Suprapubic skin (tissue), 4 donors: ENCODE measurements around the gene BTBD2. TPM values are rescaled to one million over a fixed set of nuclear protein-coding genes. Genes with fewer than 3 reads are reported as not detected.

Experiments used
- DNase-seq, 2 donors: peaks; one replicate each; pipeline ENCODE4 v3.0.0-alpha.2; 2019; ENCODE audit warnings: low spot score in 2 of 2
- H3K27ac ChIP-seq: fragments of 200-600 bp; sonication (generic); one replicate; pipeline ENCODE4 v1.5.1; 2019
- H3K27me3 ChIP-seq: fragments of 200-600 bp; sonication (generic); one replicate; pipeline ENCODE4 v1.5.1; 2019
- H3K36me3 ChIP-seq: fragments of 200-600 bp; sonication (generic); one replicate; pipeline ENCODE4 v1.5.1; 2019
- H3K4me1 ChIP-seq: fragments of 200-600 bp; sonication (generic); one replicate; pipeline ENCODE4 v1.5.1; 2019
- H3K4me3 ChIP-seq: fragments of 200-600 bp; sonication (generic); one replicate; pipeline ENCODE4 v1.5.1; 2019; ENCODE audit warnings: mild to moderate bottlenecking
- H3K9me3 ChIP-seq: fragments of 200-600 bp; sonication (generic); one replicate; pipeline ENCODE4 v1.5.1; 2019
- EP300 ChIP-seq: sonication (generic); formaldehyde crosslinking; IDR thresholded peaks from one replicate; pipeline ENCODE4 v1.6.1; 2017; ENCODE audit warnings: antibody characterized with exemption
- POLR2A ChIP-seq, 2 donors: fragments of 450-650 bp; IDR thresholded peaks; one replicate each; pipeline ENCODE4 v1.6.1; 2017; ENCODE audit warnings: antibody characterized with exemption in 2 of 2, mild to moderate bottlenecking in 2 of 2, moderate library complexity in 2 of 2
- POLR2AphosphoS5 ChIP-seq, 3 donors: sonication (generic); formaldehyde crosslinking; IDR thresholded peaks; one replicate each; pipeline ENCODE4 v1.6.1; 2017; ENCODE audit warnings: antibody characterized with exemption in 3 of 3
- WGBS: methylation state at CpG from one replicate; pipeline ENCODE4 v1.1.5; 2018; 5-methylcytosine and 5-hydroxymethylcytosine counted together
- total RNA-seq, 4 donors: library from RNA; depleted of rRNA; stranded (reverse); fragments of >200 nt; gene quantifications; one replicate each; pipeline ENCODE4 v1.1.0, GENCODE V29; 2016
- TF ChIP-seq, protein P1 (sequence below), 2 donors: fragments of 200-600 bp in 1 of 2; fragments of 450-650 bp in 1 of 2; sonication (generic) in 1 of 2; IDR thresholded peaks; one replicate each; pipeline ENCODE4 v1.5.1; 2016 to 2019; ENCODE audit warnings: antibody characterized with exemption in 2 of 2, mild to moderate bottlenecking in 1 of 2, moderate library complexity in 1 of 2

BTBD2 gene
- total RNA-seq, 4 donors from 2014 or later = 83.0 to 101 (median 90.3) TPM

GRCh38 chr19:1938071-1938470, 77.4 kb downstream of the BTBD2 start:
- no peak for TF ChIP-seq EP300
- TF ChIP-seq, protein P1, sequence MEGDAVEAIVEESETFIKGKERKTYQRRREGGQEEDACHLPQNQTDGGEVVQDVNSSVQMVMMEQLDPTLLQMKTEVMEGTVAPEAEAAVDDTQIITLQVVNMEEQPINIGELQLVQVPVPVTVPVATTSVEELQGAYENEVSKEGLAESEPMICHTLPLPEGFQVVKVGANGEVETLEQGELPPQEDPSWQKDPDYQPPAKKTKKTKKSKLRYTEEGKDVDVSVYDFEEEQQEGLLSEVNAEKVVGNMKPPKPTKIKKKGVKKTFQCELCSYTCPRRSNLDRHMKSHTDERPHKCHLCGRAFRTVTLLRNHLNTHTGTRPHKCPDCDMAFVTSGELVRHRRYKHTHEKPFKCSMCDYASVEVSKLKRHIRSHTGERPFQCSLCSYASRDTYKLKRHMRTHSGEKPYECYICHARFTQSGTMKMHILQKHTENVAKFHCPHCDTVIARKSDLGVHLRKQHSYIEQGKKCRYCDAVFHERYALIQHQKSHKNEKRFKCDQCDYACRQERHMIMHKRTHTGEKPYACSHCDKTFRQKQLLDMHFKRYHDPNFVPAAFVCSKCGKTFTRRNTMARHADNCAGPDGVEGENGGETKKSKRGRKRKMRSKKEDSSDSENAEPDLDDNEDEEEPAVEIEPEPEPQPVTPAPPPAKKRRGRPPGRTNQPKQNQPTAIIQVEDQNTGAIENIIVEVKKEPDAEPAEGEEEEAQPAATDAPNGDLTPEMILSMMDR (IDR thresholded peaks at IDR 0.05) = no peak
- no peak for TF ChIP-seq POLR2AphosphoS5 (IDR thresholded peaks at IDR 0.05)
- TF ChIP-seq POLR2A (IDR thresholded peaks at IDR 0.05) = no peak
- H3K4me3 ChIP-seq = no peak overlapping the region
- no peak for DNase-seq
- H3K9me3 ChIP-seq = no peaks in the 10 kb centered on the region
- no peak overlapping the region for H3K27ac ChIP-seq
- no peaks in the 10 kb centered on the region for H3K36me3 ChIP-seq
- H3K27me3 ChIP-seq = no peaks in the 10 kb centered on the region
- 84% methylated on average over 7 of the region's 7 CpGs for whole genome bisulfite sequencing
- H3K4me1 ChIP-seq = peaks cover 27% of the 10 kb centered on the region

- Histone ChIP-seq H3K4me3 (no peak overlapping the region), H3K4me1 (peaks cover 17% of the 10 kb centered on the region), H3K27me3 (no peaks in the 10 kb centered on the region), H3K27ac (no peak overlapping the region), H3K36me3 (no peaks in the 10 kb centered on the region), H3K9me3 (no peaks in the 10 kb centered on the region)
- no peak for DNase-seq
- no peak for TF ChIP-seq POLR2AphosphoS5 (IDR thresholded peaks at IDR 0.05)
- TF ChIP-seq POLR2A (IDR thresholded peaks at IDR 0.05) = no peak
- TF ChIP-seq, protein P1 (IDR thresholded peaks at IDR 0.05) = no peak
- TF ChIP-seq EP300 = no peak
- 92% methylated on average over 23 of the region's 24 CpGs for WGBS
Measured at GRCh38 chr19:1936916-1937610, 78.5 kb downstream of the BTBD2 start.

- TF ChIP-seq, protein P1 (IDR thresholded peaks at IDR 0.05) = no peak
- TF ChIP-seq POLR2A (IDR thresholded peaks at IDR 0.05) (no peak), EP300 (no peak), POLR2AphosphoS5 (IDR thresholded peaks at IDR 0.05) (no peak)
- Histone ChIP-seq H3K27me3 (no peaks in the 10 kb centered on the region), H3K36me3 (no peaks in the 10 kb centered on the region), H3K4me3 (no peak overlapping the region), H3K27ac (no peak overlapping the region), H3K4me1 (peaks cover 12% of the 10 kb centered on the region), H3K9me3 (no peaks in the 10 kb centered on the region)
- 80% methylated on average over 3 of the region's 3 CpGs for WGBS
- DNase-seq = no peak
Measured at GRCh38 chr19:1936430-1936829, 79.1 kb downstream of the BTBD2 start.

DNA sequence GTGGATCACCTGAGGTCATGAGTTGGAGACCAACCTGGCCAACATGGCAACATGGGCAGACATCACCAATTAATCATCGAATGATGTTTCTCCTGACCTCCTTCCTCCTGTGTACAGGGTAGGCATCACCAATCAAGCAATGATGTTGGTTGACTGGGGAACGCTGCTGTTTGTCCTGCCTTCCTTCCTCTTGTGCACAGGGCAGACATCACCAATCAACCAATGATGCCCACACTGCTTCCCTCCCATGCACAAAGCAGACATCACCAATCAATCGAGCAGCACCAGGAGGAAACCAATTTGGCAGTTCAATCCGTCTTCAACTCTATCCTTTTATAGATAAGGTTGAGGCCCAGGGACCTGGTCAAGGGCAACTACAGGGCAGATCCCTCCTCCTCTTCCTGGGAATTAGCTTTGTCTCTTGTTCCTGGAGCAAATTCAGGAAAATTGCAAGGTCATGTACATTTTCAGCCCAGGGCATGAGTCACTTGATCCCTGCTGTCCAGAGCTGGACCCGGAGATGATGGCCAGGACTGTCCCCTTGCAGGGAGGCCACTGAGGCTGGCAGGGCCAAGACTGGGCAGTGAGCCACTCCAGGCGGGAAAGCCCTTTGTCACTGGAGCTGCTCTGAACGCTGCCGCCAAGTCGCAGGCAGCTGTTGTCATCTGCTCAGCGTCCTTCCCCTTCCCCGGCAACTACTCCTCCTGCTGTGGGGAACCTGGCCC, 79.9 kb downstream of the BTBD2 start:
- Histone ChIP-seq H3K9me3 (no peaks in the 10 kb centered on the region), H3K4me1 (peaks cover 12% of the 10 kb centered on the region), H3K4me3 (no peak overlapping the region), H3K36me3 (no peaks in the 10 kb centered on the region), H3K27me3 (no peaks in the 10 kb centered on the region), H3K27ac (no peak overlapping the region)
- no peak for TF ChIP-seq POLR2AphosphoS5 (IDR thresholded peaks at IDR 0.05)
- no peak for DNase-seq
- 64% methylated on average over 11 of the region's 11 CpGs for WGBS

Other genes with a start within 250 kb of the BTBD2 start
- 1 to 10 TPM; 1.5 to 3.8 (median 1.8) TPM for gene ATP8B3, start 203.4 kb downstream of the BTBD2 start, total RNA-seq
- 10 to 100 TPM; 31.8 to 63.1 (median 38.3) TPM for gene REXO1, start 167.2 kb downstream of the BTBD2 start, total RNA-seq
- gene KLF16, start 152.1 kb downstream of the BTBD2 start, total RNA-seq = 10 to 100 TPM; 12.1 to 30.8 (median 20.9) TPM
- gene ABHD17A, start 130.2 kb downstream of the BTBD2 start, total RNA-seq = 100 to 1,000 TPM in 3 of 4 donors, 10 to 100 TPM in 1; 82.3 to 120 (median 110) TPM
- gene ADAT3, start 110.3 kb downstream of the BTBD2 start, total RNA-seq = 10 to 100 TPM; 13.4 to 26.7 (median 22.3) TPM
- gene SCAMP4, start 110.3 kb downstream of the BTBD2 start, total RNA-seq = 100 to 1,000 TPM in 2 of 4 donors, 10 to 100 TPM in 2; 68.1 to 119 (median 103) TPM
- gene CSNK1G2, start 74.5 kb downstream of the BTBD2 start, total RNA-seq = 10 to 100 TPM; 46.1 to 89.0 (median 59.3) TPM
- 100 to 1,000 TPM; 209 to 249 (median 219) TPM for gene MKNK2, start 35.5 kb upstream of the BTBD2 start, total RNA-seq
- 10 to 100 TPM; 23.7 to 29.4 (median 28.1) TPM for gene MOB3A, start 80.6 kb upstream of the BTBD2 start, total RNA-seq
- 1 to 10 TPM; 2.1 to 8.1 (median 6.4) TPM for gene IZUMO4, start 81.2 kb upstream of the BTBD2 start, total RNA-seq
- gene AP3D1, start 135.9 kb upstream of the BTBD2 start, total RNA-seq = 10 to 100 TPM; 65.4 to 99.4 (median 85.4) TPM
- 10 to 100 TPM; 21.6 to 36.8 (median 25.7) TPM for gene DOT1L, start 148.2 kb upstream of the BTBD2 start, total RNA-seq
- gene PLEKHJ1, start 220.6 kb upstream of the BTBD2 start, total RNA-seq = 10 to 100 TPM; 36.1 to 78.0 (median 62.9) TPM
- gene SF3A2, start 221.1 kb upstream of the BTBD2 start, total RNA-seq = 100 to 1,000 TPM in 1 of 4 donors, 10 to 100 TPM in 3; 48.0 to 103 (median 64.8) TPM
- 1 to 10 TPM; 1.7 to 4.3 (median 3.0) TPM for gene AMH, start 233.6 kb upstream of the BTBD2 start, total RNA-seq
- not detected for gene JSRP1, start 240.7 kb upstream of the BTBD2 start, total RNA-seq